ENCODE measurements around the gene FGF14. TPM values are rescaled to one million over a fixed set of nuclear protein-coding genes. Genes with fewer than 3 reads are reported as not detected.

FGF14 gene
- total RNA-seq, 1 experiment from 2014 or later = not detected

DNA sequence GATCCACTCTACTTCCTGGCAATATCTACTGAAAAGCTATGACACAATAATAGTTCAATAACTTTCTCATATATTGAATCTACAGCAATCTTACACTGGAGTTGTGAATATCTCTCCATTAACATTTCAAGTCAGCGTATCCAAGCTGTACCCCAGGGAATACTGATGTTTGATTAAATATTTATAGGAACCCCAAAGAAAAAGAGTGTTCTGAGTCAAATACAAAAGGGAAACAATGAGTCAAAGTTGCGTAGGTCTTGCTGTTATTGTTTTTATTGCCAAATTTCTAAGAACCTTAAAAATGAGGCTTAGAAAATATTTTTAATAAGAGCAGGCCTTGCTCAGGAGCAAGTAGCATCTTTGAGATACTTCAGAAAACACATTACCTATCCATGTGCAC, 415.5 kb downstream of the FGF14 start:
- no peak for DNase-seq (ENCODE audit: low spot score)

- DNase-seq (ENCODE audit: low spot score) = no peak
These were observed 416.5 kb downstream of the FGF14 start for GRCh38 chr13:101985321-101985720.

- DNase-seq (ENCODE audit: low spot score) = no peak
These were observed 418.9 kb downstream of the FGF14 start for GRCh38 chr13:101982903-101983302.

GRCh38 chr13:101979825-101980224, 422.0 kb downstream of the FGF14 start:
- no peak for DNase-seq (ENCODE audit: low spot score)

DNA sequence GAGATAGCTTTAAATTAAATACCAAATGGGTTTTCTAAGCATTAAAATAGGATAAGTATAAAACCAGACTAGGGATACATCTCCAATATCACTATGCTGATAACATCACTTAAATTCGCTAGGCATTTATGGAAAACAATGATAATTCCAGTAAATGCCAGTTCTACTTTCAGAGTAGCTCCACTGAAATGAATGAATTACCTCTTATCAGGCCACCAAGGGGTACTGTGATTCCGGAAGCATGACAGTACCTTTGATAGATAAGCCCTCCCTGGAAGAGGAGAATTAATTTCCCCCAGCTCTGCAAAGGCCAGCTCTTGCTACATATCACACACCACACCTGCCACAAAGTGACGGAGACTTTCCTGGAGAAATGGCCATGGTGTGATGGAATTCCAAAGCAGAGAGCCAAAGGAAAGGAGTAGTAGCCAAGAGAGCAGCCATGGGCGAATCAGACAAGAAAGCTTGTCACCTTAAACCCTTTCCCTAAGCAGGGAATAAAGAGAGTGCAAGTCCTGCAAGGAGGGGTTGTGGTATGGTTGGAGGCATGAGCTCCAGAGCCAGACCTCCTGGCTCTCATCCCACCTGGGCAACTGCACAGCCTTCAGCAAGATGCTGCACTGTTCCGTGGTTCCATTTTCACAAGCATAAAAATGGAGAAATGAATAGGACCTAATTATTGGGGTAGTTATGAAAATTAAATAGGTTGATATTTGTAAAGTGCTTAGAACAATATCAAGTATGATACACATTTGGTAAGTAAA, 423.1 kb downstream of the FGF14 start:
- no peak for DNase-seq (ENCODE audit: low spot score)

- no peak for DNase-seq (ENCODE audit: low spot score)
These were observed 424.4 kb downstream of the FGF14 start for GRCh38 chr13:101977475-101977874.

DNA sequence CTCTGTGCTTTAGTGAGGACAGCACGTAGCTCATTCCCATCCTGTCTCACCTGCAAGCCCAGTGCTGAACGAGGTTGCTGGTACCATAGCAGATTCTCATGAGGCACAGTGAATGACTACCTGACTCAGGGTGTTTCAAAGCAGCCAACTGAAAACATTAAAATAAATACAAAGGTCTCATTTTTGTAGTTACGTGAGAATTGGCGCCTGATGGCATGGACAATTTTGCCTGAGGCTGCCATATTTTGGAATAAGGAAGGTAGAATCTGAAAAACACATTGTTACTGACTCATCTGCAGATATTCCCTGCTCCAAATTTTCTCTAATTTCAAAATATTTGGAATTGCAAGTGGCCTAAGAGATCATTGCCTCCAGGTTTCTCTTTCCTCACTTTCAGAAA, 429.7 kb downstream of the FGF14 start:
- DNase-seq (ENCODE audit: low spot score) = no peak

DNA sequence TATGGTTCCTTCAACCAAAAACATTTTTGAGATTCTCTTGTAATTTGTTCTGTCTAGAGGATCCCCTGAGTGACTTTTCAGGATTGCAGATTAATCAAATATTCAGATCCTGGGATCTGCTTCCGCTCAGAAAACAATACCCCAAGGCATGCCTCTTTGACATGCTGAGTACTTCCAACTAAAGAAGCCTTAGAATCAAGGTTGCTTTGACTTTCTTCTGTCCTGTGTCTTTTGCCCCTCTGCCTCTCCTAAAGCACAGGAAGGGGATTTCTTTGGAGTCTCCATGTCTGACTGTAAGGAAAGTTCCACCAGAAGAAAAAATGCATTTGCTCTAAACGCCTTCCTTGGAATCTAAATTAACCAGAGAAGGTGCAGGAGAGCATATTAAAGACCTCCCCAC, 431.5 kb downstream of the FGF14 start:
- no peak for DNase-seq (ENCODE audit: low spot score)

DNA sequence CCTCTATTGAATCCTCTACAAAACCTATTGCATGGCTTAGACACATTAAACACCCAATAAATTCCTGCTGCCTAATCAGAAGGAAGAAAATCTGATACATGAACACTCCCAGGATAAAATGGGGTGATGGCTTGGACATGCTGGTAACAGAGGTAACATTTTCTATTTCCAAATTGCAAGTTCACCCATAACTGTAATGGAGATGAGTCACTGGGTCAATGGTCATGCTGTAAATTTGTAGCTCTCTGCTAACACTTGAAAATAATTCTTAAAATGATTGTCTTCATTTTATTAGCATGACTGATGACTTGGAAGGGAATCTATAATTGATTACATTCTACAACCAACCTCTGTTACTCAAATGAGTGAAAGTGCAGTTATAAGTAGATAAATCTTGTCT, 434.1 kb downstream of the FGF14 start:
- DNase-seq (ENCODE audit: low spot score) = no peak

GRCh38 chr13:101967216-101967615, 434.6 kb downstream of the FGF14 start:
- no peak for DNase-seq (ENCODE audit: low spot score)

GRCh38 chr13:101965096-101965495, 436.8 kb downstream of the FGF14 start:
- no peak for DNase-seq (ENCODE audit: low spot score)

DNA sequence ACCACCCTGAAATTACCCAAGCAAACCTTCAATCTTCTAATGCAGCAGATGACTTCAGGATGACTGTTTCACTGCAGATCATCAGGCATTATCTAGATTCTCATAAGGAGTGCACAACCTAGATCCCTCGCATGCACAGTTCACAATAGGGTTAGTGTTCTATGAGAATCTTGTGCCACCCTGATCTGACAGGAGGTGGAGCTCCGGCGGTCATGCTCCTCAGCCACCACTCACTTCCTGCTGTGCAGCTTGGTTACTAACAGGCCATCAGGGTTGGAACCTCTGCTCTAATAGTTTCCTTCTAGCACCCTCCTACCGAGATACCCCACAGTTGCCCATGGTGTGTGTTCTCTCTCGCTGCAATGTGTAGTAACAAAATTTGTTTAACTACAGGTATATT, 442.8 kb downstream of the FGF14 start:
- DNase-seq (ENCODE audit: low spot score) = peak; percentile 40

- DNase-seq (ENCODE audit: low spot score) = no peak
These were observed 446.1 kb downstream of the FGF14 start for GRCh38 chr13:101955764-101956163.

GRCh38 chr13:101951114-101951513, 450.7 kb downstream of the FGF14 start:
- no peak for DNase-seq (ENCODE audit: low spot score)

DNA sequence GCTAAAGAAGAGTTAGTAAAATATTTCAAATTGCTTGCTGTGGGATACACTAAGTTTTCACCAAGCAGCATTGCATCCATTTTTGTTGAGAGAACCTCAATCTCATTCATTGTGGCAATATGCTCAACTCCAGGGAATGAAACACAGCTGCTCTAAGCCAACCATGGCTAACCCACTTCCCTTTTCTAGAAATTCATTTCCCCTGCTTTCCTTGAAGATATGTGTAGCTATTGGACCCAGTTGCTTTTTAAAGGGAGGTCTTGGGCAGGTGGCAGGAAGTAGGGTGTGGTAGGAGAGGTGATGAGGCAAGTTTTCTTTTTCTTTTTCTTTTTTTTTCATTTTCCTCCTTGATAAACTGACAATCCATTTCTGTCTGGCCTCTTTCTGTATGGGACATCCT, 452.2 kb downstream of the FGF14 start:
- no peak for DNase-seq (ENCODE audit: low spot score)

GRCh38 chr13:101946401-101946800, 455.4 kb downstream of the FGF14 start:
- DNase-seq (ENCODE audit: low spot score) = no peak

DNA sequence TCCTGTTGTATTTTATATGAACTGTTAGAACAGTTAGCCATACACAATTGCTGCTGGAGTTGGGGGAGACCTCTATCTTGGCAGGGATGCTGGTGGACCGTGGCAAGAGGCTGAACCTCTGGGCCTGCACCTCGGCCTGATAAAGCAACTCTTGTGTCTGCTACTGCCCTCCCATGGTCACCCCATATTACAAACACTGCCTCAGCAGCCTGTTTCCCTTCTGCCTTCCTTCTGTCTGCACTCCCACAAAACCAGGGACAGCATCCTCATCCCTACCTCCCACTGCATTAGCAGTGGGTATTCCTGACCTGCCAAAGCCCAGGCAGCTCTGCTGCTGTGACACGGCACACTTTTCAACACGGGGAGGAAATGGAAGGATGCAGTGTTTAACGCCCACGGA, 456.4 kb downstream of the FGF14 start:
- DNase-seq (ENCODE audit: low spot score) = no peak

GRCh38 chr13:101944521-101944920, 457.3 kb downstream of the FGF14 start:
- DNase-seq (ENCODE audit: low spot score) = no peak

GRCh38 chr13:101942535-101943157, 459.2 kb downstream of the FGF14 start:
- no peak for DNase-seq (ENCODE audit: low spot score)

- peak; percentile 78 for DNase-seq (ENCODE audit: low spot score)
These were observed 459.8 kb downstream of the FGF14 start for GRCh38 chr13:101942038-101942437.

DNA sequence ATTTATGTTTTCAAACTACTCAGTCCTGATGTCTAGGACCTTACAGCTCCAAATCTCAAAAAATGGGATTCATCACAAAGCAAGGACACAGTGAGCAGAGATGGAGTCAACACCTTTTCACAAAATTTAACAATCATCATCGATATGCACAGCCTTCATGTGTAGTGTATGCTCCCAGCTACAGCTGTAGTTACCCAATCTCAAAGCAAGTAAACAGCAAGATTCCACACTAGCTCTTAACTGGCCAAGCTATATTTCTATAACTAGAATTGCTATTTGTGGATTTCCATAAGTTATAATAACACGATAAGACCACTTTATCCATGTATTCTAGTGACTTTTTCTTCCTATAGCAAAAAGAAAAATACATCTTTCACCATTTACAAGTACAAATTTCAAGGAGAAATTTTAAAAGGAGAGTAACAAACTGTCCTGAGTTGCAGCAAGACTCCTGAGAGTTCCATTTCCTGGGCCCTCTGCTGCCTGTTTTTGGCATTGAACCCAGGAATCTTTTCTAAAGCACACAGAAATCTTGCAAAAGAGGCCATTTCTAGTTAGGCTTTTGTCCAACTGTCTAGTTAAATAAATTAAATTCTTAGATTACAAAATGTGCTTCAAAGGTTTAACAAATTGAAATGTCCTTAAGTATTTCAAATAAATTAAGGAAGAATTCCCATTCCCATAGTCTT, 460.6 kb downstream of the FGF14 start:
- DNase-seq (ENCODE audit: low spot score) = peak; percentile 12

GRCh38 chr13:101939370-101939769, 462.5 kb downstream of the FGF14 start:
- DNase-seq (ENCODE audit: low spot score) = no peak

GRCh38 chr13:101935828-101936227, 466.0 kb downstream of the FGF14 start:
- DNase-seq (ENCODE audit: low spot score) = no peak
